D721Med (cell line): ENCODE measurements around the gene MZT1.

Source experiments
- DNase-seq: peaks from one replicate; pipeline ENCODE4 v3.0.0; 2011; ENCODE audit warnings: low spot score; ENCODE audit not compliant: insufficient read length
- FAIRE-seq: peaks from 2 replicates; lab custom pipeline; 2011; peaks lifted over from hg19 to GRCh38; lab: Jason Lieb, UNC
- TF ChIP-seq, protein P1 (sequence below): IDR thresholded peaks from 2 replicates; pipeline ENCODE4 v1.5.1; 2012; ENCODE audit warnings: mild to moderate bottlenecking, control low read depth; ENCODE audit not compliant: insufficient read depth; ENCODE audit errors: missing control alignments

The MZT1 gene

DNA sequence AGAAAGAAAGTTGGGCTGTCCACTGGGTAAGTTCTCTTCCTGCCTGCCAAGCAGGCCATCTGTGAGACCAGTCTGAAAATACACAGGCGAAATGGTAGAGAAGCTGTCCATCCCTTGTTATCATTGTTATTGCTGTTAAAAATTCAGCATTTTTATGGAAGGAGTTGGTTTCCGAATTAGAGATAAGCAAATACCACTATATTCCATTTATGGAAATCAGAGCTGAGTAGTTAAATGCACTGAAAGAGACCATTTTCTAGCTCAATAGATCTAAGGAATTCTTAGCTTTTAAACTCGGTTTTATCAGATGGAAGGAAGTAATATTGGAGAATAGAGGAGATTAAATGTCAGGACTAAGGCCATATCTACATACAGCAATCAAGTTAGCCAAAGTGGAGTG, 40.7 kb downstream of the MZT1 start:
- FAIRE-seq (no peak), DNase-seq (no peak)
- TF ChIP-seq, protein P1, sequence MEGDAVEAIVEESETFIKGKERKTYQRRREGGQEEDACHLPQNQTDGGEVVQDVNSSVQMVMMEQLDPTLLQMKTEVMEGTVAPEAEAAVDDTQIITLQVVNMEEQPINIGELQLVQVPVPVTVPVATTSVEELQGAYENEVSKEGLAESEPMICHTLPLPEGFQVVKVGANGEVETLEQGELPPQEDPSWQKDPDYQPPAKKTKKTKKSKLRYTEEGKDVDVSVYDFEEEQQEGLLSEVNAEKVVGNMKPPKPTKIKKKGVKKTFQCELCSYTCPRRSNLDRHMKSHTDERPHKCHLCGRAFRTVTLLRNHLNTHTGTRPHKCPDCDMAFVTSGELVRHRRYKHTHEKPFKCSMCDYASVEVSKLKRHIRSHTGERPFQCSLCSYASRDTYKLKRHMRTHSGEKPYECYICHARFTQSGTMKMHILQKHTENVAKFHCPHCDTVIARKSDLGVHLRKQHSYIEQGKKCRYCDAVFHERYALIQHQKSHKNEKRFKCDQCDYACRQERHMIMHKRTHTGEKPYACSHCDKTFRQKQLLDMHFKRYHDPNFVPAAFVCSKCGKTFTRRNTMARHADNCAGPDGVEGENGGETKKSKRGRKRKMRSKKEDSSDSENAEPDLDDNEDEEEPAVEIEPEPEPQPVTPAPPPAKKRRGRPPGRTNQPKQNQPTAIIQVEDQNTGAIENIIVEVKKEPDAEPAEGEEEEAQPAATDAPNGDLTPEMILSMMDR = no peak

DNA sequence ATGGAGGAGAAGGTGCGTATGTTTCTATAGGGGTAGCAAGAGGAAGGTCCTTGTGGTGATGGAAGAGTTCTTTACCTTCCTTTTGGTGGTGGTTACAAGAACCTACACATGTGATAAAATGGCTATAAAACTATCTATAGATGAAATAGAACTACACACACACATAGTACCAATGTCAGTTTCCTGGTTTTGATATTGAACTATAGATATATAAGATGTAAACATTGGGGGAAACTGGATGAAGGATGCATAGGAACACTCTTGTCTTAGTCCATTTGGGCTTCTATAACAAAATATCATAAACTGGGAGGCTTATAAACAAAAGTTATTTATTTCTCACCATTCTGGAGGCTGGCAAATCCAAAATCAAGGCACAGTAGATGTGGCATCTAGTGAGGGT, 47.1 kb downstream of the MZT1 start:
- no peak for FAIRE-seq
- DNase-seq = no peak
- TF ChIP-seq, protein P1 = no peak

DNA sequence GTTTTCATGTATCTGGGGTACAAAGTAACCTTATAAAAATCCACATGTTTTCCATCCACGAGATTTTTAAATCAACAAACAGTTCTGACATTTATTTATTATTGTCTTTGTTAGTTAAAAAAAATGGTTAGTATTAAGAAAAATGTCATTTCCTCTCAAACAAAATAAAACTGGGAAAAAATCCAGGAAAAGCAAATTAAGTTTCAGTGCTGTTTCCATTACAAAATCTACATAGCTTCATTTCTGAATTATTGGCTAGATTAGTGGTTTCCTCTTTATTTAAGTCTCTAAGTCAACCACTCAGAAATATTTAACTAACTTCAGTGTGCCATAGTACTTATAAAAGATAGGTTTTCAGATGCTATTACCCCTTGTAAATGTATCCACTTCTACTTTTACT, 49.1 kb downstream of the MZT1 start:
- DNase-seq (no peak), FAIRE-seq (no peak)
- TF ChIP-seq, protein P1 = no peak

DNA sequence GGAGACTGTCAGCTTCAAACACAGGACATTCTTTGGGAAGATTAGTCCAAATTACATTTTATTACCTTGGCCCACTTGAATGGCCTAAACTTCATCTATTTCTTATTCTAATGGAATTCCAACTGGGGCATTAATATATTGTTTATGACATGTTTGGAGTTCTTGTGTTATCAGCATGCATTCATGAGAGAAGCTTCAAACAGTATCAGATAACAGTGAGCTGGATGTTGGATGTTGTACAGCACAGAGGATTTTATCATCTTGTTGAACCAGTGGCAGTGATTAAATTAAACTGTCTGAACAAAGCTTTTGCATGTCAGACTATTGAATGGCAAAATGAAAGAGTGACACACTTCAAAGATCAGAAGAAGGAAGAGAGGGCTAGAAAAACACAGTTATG, 50.0 kb downstream of the MZT1 start:
- TF ChIP-seq, protein P1 = no peak
- FAIRE-seq = no peak
- no peak for DNase-seq

DNA sequence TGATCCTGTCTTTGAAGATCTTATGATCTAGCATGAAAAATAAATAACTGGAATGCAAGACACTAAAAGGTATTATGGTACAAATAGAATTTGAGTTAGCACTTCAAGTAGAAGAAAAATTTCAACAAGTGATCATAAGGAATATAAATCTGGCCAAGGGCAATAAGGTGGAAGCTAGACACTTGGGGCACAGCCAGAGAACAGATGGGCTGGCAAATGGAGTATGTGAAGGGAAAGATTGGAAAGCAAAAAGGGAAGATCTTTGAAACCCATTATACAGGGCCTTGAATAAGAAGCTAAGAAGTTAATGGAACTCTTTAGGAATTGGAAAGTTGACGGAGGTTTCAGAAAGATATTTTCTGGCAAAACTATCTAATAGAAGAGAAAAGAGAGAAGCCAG, 61.0 kb downstream of the MZT1 start:
- TF ChIP-seq, protein P1 = no peak
- no peak for FAIRE-seq
- no peak for DNase-seq

DNA sequence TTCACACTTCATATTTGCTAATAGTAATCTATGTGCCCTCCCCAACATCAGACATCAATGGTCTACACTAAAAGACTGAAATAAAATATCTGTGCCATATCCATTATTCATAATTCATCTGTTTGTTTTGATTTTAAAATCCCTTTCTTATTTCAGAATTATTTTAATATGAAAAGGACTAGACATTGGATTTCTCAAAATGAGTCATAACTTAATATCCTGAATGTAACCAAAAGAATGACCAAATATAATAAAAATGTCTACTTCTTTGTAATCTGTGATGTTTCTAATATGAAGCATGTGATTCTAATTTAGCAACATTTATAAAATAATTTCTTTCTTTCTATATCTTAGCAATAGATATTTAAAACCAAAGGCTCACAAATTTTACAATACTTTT, 64.9 kb downstream of the MZT1 start:
- FAIRE-seq = no peak
- TF ChIP-seq, protein P1 = no peak
- no peak for DNase-seq
